Stomach (tissue), 9 donors: ENCODE data around the gene MLLT10. TPM values are rescaled to one million over a fixed set of nuclear protein-coding genes. Genes with fewer than 3 reads are reported as not detected.
"Not testable (repeated sequence)": the region's sequence is repeated elsewhere in the genome, so short reads cannot be mapped to it uniquely, and the experiment has no call there.

ENCODE experiments used
- DNase-seq, 2 donors: peaks; one replicate each; pipeline versions ENCODE4 v3.0.0 to v3.0.0-alpha.2; 2013 to 2019
- H3K27ac ChIP-seq, 5 donors: fragments of 200-600 bp in 4 of 5; sonication (generic) in 4 of 5; one replicate each; pipeline ENCODE4 v1.5.1; 2013 to 2019; ENCODE audit warnings: mild to moderate bottlenecking in 1 of 5, moderate library complexity in 1 of 5
- H3K27me3 ChIP-seq, 3 donors: fragments of 200-600 bp; sonication (generic); one replicate each; pipeline ENCODE4 v1.5.1; 2017 to 2019; ENCODE audit warnings: mixed run types in 1 of 3
- H3K36me3 ChIP-seq, 4 donors: fragments of 200-600 bp; sonication (generic); 1 replicate in 3 of 4; 2 replicates in 1 of 4; pipeline ENCODE4 v1.5.1; 2016 to 2019
- H3K4me1 ChIP-seq, 4 donors: fragments of 200-600 bp; sonication (generic); one replicate each; pipeline ENCODE4 v1.5.1; 2016 to 2019
- H3K4me3 ChIP-seq, 4 donors: fragments of 200-600 bp; sonication (generic) in 3 of 4; one replicate each; pipeline ENCODE4 v1.5.1; 2016 to 2019; ENCODE audit warnings: mild to moderate bottlenecking in 1 of 4
- H3K9me3 ChIP-seq, 4 donors: fragments of 200-600 bp; sonication (generic); one replicate each; pipeline ENCODE4 v1.5.1; 2016 to 2019
- CTCF ChIP-seq, 7 experiments: fragments of 450-650 bp in 4 of 7; fragments of 200-600 bp in 3 of 7; sonication (generic) in 3 of 7; IDR thresholded peaks; one replicate each; pipeline ENCODE4 v1.5.1; 2016 to 2019; ENCODE audit warnings: antibody characterized with exemption in 7 of 7, control low read depth in 2 of 7, mild to moderate bottlenecking in 1 of 7
- EP300 ChIP-seq: sonication (generic); formaldehyde crosslinking; IDR thresholded peaks from one replicate; pipeline ENCODE4 v1.6.1; 2017; ENCODE audit warnings: antibody characterized with exemption
- POLR2A ChIP-seq, 4 donors: fragments of 450-650 bp; IDR thresholded peaks; one replicate each; pipeline ENCODE4 v1.6.1; 2016; ENCODE audit warnings: antibody characterized with exemption in 4 of 4, control low read depth in 2 of 4, mild to moderate bottlenecking in 1 of 4, moderate library complexity in 1 of 4
- POLR2AphosphoS5 ChIP-seq, 3 donors: sonication (generic); formaldehyde crosslinking; IDR thresholded peaks; one replicate each; pipeline ENCODE4 v1.6.1; 2016; ENCODE audit warnings: antibody characterized with exemption in 3 of 3
- WGBS, 5 donors: extraction: QIAGEN DNeasy Blood & Tissue Kit in 3 of 5; methylation state at CpG; one replicate each; pipeline versions ENCODE4 v1.1.5 to v1.1.7; 2013 to 2018; 5-methylcytosine and 5-hydroxymethylcytosine counted together
- intact Hi-C: fragments of 100-400 bp; cut with DNase I; formaldehyde crosslinking; loops from one replicate; pipeline ENCODE4 v1.15.1; 2023; ENCODE audit warnings: low total_unique reads
- polyA plus RNA-seq, 3 donors: library from polyadenylated mRNA; stranded (reverse); fragments of 200-250 nt; gene quantifications; one replicate each; pipeline ENCODE4 v1.2.3, GENCODE V29; 2013
- total RNA-seq, 5 donors: library from RNA; depleted of rRNA; stranded (reverse); fragments of >200 nt; gene quantifications; one replicate each; pipeline versions ENCODE4 v1.1.0 to v1.2.3, GENCODE V29; 2014 to 2016
- donor health status: healthy with polysubstance abuse.
- donor health status: Bipolar disorder and iron deficiency.
- donor health status: healthy.

The MLLT10 gene
- total and polyA plus RNA-seq, 8 donors = 12.8 to 76.9 (median 23.8) TPM

- intact Hi-C loops = no loop called here
These were observed 178.9 kb downstream of the MLLT10 start for GRCh38 chr10:21712975-21713374.

GRCh38 chr10:21715531-21716195, 181.6 kb downstream of the MLLT10 start:
- WGBS, 5 donors = 46 to 60% (median 53%) methylated on average over 2 of the region's 2 CpGs
- DNase-seq = peak in 1 of 2 donors; percentile 49
- no peaks in the 10 kb centered on the region for H3K9me3 ChIP-seq
- H3K27ac ChIP-seq = no peak overlapping the region
- peaks cover 0 to 2% (median 0%) of the 10 kb centered on the region in 4 donors for H3K4me1 ChIP-seq
- no peak for TF ChIP-seq POLR2A (IDR thresholded peaks at IDR 0.05)
- TF ChIP-seq POLR2AphosphoS5 (IDR thresholded peaks at IDR 0.05) = no peak
- TF ChIP-seq EP300 = no peak
- no peak for TF ChIP-seq CTCF (IDR thresholded peaks at IDR 0.05)
- intact Hi-C loops = no loop called here
- H3K36me3 ChIP-seq = peaks cover 0 to 50% (median 32%) of the 10 kb centered on the region in 4 donors
- H3K27me3 ChIP-seq = no peaks in the 10 kb centered on the region
- H3K4me3 ChIP-seq = no peak overlapping the region

More at GRCh38 chr10:21712975-21713374, 178.9 kb downstream of the MLLT10 start:
- no peaks in the 10 kb centered on the region for H3K9me3 ChIP-seq
- H3K27me3 ChIP-seq = no peaks in the 10 kb centered on the region
- TF ChIP-seq CTCF (IDR thresholded peaks at IDR 0.05) (no peak), POLR2AphosphoS5 (IDR thresholded peaks at IDR 0.05) (no peak), POLR2A (IDR thresholded peaks at IDR 0.05) (no peak)
- no peaks in the 10 kb centered on the region for H3K4me1 ChIP-seq
- H3K36me3 ChIP-seq = peaks cover 0 to 55% (median 37%) of the 10 kb centered on the region in 4 donors
- H3K27ac ChIP-seq = no peak overlapping the region
- H3K4me3 ChIP-seq = no peak overlapping the region
- DNase-seq = no peak
- 86 to 92% (median 90%) methylated on average over 4 of the region's 4 CpGs for WGBS, 5 donors

DNA sequence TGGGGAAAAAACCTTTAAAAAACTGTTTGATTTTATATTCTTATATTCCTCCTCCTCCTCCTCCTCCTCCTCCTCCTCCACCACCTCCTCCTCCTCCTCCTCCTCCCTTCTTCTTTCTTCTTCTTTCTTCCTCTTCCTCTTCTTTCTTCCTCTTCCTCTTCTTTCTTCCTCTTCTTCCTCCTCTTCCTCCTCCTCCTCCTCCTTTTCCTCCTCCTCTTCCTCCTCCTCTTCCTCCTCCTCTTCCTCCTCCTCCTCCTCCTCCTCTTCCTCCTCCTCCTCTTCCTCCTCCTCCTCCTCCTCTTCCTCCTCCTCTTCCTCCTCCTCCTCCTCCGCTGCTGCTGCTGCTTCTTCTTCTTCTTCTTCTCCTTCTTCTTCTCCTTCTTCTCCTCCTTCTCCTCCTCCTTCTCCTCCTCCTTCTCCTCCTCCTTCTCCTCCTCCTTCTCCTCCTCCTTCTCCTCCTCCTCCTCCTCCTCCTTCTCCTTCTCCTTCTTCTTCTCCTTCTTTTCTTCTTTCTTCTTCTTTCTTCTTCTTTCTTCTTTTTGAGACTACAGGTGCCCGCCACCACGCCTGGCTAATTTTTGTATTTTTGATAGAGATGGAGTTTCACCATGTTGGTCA, 183.5 kb downstream of the MLLT10 start:
- H3K27me3 ChIP-seq, DNase-seq, H3K4me1 ChIP-seq, H3K4me3 ChIP-seq, intact Hi-C loops, H3K27ac ChIP-seq, H3K9me3 ChIP-seq: not testable (repeated sequence)
- H3K36me3 ChIP-seq = peaks cover 0 to 48% (median 32%) of the 10 kb centered on the region in 4 donors
- 92 to 100% (median 98%) methylated on average over 3 of the region's 3 CpGs for WGBS, 5 donors

- H3K27me3 ChIP-seq = no peaks in the 10 kb centered on the region
These were observed 185.5 kb downstream of the MLLT10 start for GRCh38 chr10:21719502-21719901.

More at GRCh38 chr10:21719502-21719901, 185.5 kb downstream of the MLLT10 start:
- DNase-seq = no peak
- peaks cover 0 to 29% (median 19%) of the 10 kb centered on the region in 4 donors for H3K36me3 ChIP-seq
- H3K4me3 ChIP-seq = no peak overlapping the region
- H3K9me3 ChIP-seq = no peaks in the 10 kb centered on the region
- TF ChIP-seq POLR2AphosphoS5 (IDR thresholded peaks at IDR 0.05) (no peak), CTCF (IDR thresholded peaks at IDR 0.05) (no peak), POLR2A (IDR thresholded peaks at IDR 0.05) (no peak), EP300 (no peak)
- H3K27ac ChIP-seq = no peak overlapping the region
- H3K4me1 ChIP-seq = peaks cover 3 to 17% (median 6%) of the 10 kb centered on the region in 4 donors
- 53 to 73% (median 70%) methylated on average over 1 of the region's 1 CpG for WGBS, 5 donors
- intact Hi-C loops = no loop called here
